Gastroesophageal sphincter (tissue), 4 donors: ENCODE results near the gene HPSE2. TPM values are rescaled to one million over a fixed set of nuclear protein-coding genes. Genes with fewer than 3 reads are reported as not detected.

Source experiments
- ATAC-seq: fragments of 150-250 bp; one replicate; pipeline ENCODE4 v1.9.1; 2016; ENCODE audit warnings: mild to moderate bottlenecking, moderate library complexity
- H3K27ac ChIP-seq, 4 donors: fragments of 200-600 bp; sonication (generic) in 3 of 4; 1 replicate in 3 of 4; 2 replicates in 1 of 4; pipeline ENCODE4 v1.5.1; 2016 to 2019
- H3K27me3 ChIP-seq: fragments of 200-600 bp; sonication (generic); one replicate; pipeline ENCODE4 v1.5.1; 2019
- H3K36me3 ChIP-seq, 2 donors: fragments of 200-600 bp; sonication (generic); one replicate each; pipeline ENCODE4 v1.5.1; 2019; ENCODE audit warnings: control low read depth in 1 of 2
- H3K4me1 ChIP-seq, 3 donors: fragments of 200-600 bp; sonication (generic); 1 replicate in 2 of 3; 2 replicates in 1 of 3; pipeline ENCODE4 v1.5.1; 2016 to 2019; ENCODE audit warnings: control low read depth in 2 of 3
- H3K4me3 ChIP-seq, 2 donors: fragments of 200-600 bp; sonication (generic); one replicate each; pipeline ENCODE4 v1.5.1; 2019; ENCODE audit warnings: mild to moderate bottlenecking in 1 of 2, moderate library complexity in 1 of 2
- H3K9me3 ChIP-seq, 3 donors: fragments of 200-600 bp; sonication (generic); one replicate each; pipeline ENCODE4 v1.5.1; 2017 to 2019; ENCODE audit warnings: control low read depth in 2 of 3
- CTCF ChIP-seq, 4 experiments: fragments of 200-600 bp in 2 of 4; fragments of 450-650 bp in 2 of 4; sonication (generic) in 1 of 4; IDR thresholded peaks; one replicate each; pipeline ENCODE4 v1.5.1; 2017 to 2019; ENCODE audit warnings: antibody characterized with exemption in 4 of 4, mild to moderate bottlenecking in 2 of 4, moderate library complexity in 2 of 4
- EP300 ChIP-seq: sonication (generic); formaldehyde crosslinking; IDR thresholded peaks from one replicate; pipeline ENCODE4 v1.6.1; 2017; ENCODE audit warnings: antibody characterized with exemption, mild to moderate bottlenecking
- POLR2A ChIP-seq, 2 donors: fragments of 450-650 bp; IDR thresholded peaks; one replicate each; pipeline ENCODE4 v1.6.1; 2017; ENCODE audit warnings: antibody characterized with exemption in 2 of 2, mild to moderate bottlenecking in 2 of 2, moderate library complexity in 1 of 2
- POLR2AphosphoS5 ChIP-seq: sonication (generic); formaldehyde crosslinking; IDR thresholded peaks from one replicate; pipeline ENCODE4 v1.6.1; 2017; ENCODE audit warnings: antibody characterized with exemption
- WGBS, 2 donors: methylation state at CpG; one replicate each; pipeline ENCODE4 v1.1.5; 2018; ENCODE audit warnings: low coverage in 1 of 2; 5-methylcytosine and 5-hydroxymethylcytosine counted together
- total RNA-seq, 4 donors: library from RNA; depleted of rRNA; stranded (reverse); fragments of >200 nt; gene quantifications; one replicate each; pipeline ENCODE4 v1.1.0, GENCODE V29; 2016

HPSE2 gene
- total RNA-seq, 4 donors from 2014 or later, result 19.1 to 74.5 (median 58.8) TPM

- 71 to 72% methylated on average over 2 of the region's 2 CpGs for WGBS, 2 donors
These were observed 610.7 kb downstream of the HPSE2 start for GRCh38 chr10:98624963-98625362.

GRCh38 chr10:98623176-98623575 is 612.5 kb downstream of the HPSE2 start:
- Histone ChIP-seq H3K27me3 (no peaks in the 10 kb centered on the region), H3K27ac (no peak overlapping the region), H3K4me1 (peaks cover 0 to 2% (median 0%) of the 10 kb centered on the region in 3 donors), H3K36me3 (no peaks in the 10 kb centered on the region), H3K4me3 (no peak overlapping the region), H3K9me3 (no peaks in the 10 kb centered on the region)
- no peak for TF ChIP-seq POLR2A (IDR thresholded peaks at IDR 0.05)
- ATAC-seq, result no peak
- WGBS, 2 donors, result 64 to 73% methylated on average over 3 of the region's 3 CpGs

More at GRCh38 chr10:98624963-98625362, 610.7 kb downstream of the HPSE2 start:
- ATAC-seq, result no peak
- Histone ChIP-seq H3K27me3 (no peaks in the 10 kb centered on the region), H3K27ac (no peak overlapping the region), H3K36me3 (no peaks in the 10 kb centered on the region), H3K9me3 (no peaks in the 10 kb centered on the region), H3K4me3 (no peak overlapping the region), H3K4me1 (no peaks in the 10 kb centered on the region)
- TF ChIP-seq EP300 (no peak), CTCF (IDR thresholded peaks at IDR 0.05) (no peak), POLR2AphosphoS5 (no peak), POLR2A (IDR thresholded peaks at IDR 0.05) (no peak)

- Histone ChIP-seq H3K4me3 (no peak overlapping the region), H3K27ac (no peak overlapping the region), H3K4me1 (peaks cover 0 to 5% (median 0%) of the 10 kb centered on the region in 3 donors), H3K27me3 (no peaks in the 10 kb centered on the region), H3K9me3 (no peaks in the 10 kb centered on the region), H3K36me3 (no peaks in the 10 kb centered on the region)
- 80% methylated on average over 1 of the region's 1 CpG; no CpG with 5 or more reads in 1 of the 2 donors for WGBS, 2 donors
- no peak for TF ChIP-seq CTCF (IDR thresholded peaks at IDR 0.05)
- no peak for TF ChIP-seq POLR2A (IDR thresholded peaks at IDR 0.05)
- no peak for ATAC-seq
These were observed 614.0 kb downstream of the HPSE2 start for GRCh38 chr10:98621630-98622029.

GRCh38 chr10:98620503-98620902 is 615.1 kb downstream of the HPSE2 start:
- TF ChIP-seq CTCF (IDR thresholded peaks at IDR 0.05) (no peak), POLR2A (IDR thresholded peaks at IDR 0.05) (no peak), EP300 (no peak)
- WGBS, 2 donors, result 69 to 89% methylated on average over 1 to 2 of the region's 2 CpGs
- Histone ChIP-seq H3K4me1 (peaks cover 0 to 5% (median 0%) of the 10 kb centered on the region in 3 donors), H3K36me3 (no peaks in the 10 kb centered on the region), H3K27ac (no peak overlapping the region), H3K4me3 (no peak overlapping the region), H3K9me3 (no peaks in the 10 kb centered on the region), H3K27me3 (no peaks in the 10 kb centered on the region)
- ATAC-seq, result no peak

- H3K4me1 ChIP-seq, result peaks cover 0 to 5% (median 0%) of the 10 kb centered on the region in 3 donors
- no peak overlapping the region for H3K4me3 ChIP-seq
- peaks cover 0 to 3% of the 10 kb centered on the region in 2 donors for H3K36me3 ChIP-seq
- ATAC-seq, result no peak
- WGBS, 2 donors, result 60 to 69% methylated on average over 1 of the region's 1 CpG
- no peaks in the 10 kb centered on the region for H3K27me3 ChIP-seq
- no peak overlapping the region for H3K27ac ChIP-seq
- TF ChIP-seq CTCF (IDR thresholded peaks at IDR 0.05) (no peak), EP300 (no peak), POLR2AphosphoS5 (no peak), POLR2A (IDR thresholded peaks at IDR 0.05) (no peak)
- no peaks in the 10 kb centered on the region for H3K9me3 ChIP-seq
These were observed 616.2 kb downstream of the HPSE2 start for GRCh38 chr10:98619446-98619845.
